Activated gamma-delta T cell treated with anti-CD3 and anti-CD28 coated beads, Interleukin-2, amount 50 U/mL, for 16 hours (primary cell): Measurements from ENCODE around the gene PARD6G.

Source experiments
- DNase-seq: peaks from one replicate; pipeline ENCODE4 v3.0.0-alpha.2; 2020; ENCODE audit warnings: low read depth

The PARD6G gene

GRCh38 chr18:80189531-80189865 is 57.8 kb downstream of the PARD6G start:
- no peak for DNase-seq

DNA sequence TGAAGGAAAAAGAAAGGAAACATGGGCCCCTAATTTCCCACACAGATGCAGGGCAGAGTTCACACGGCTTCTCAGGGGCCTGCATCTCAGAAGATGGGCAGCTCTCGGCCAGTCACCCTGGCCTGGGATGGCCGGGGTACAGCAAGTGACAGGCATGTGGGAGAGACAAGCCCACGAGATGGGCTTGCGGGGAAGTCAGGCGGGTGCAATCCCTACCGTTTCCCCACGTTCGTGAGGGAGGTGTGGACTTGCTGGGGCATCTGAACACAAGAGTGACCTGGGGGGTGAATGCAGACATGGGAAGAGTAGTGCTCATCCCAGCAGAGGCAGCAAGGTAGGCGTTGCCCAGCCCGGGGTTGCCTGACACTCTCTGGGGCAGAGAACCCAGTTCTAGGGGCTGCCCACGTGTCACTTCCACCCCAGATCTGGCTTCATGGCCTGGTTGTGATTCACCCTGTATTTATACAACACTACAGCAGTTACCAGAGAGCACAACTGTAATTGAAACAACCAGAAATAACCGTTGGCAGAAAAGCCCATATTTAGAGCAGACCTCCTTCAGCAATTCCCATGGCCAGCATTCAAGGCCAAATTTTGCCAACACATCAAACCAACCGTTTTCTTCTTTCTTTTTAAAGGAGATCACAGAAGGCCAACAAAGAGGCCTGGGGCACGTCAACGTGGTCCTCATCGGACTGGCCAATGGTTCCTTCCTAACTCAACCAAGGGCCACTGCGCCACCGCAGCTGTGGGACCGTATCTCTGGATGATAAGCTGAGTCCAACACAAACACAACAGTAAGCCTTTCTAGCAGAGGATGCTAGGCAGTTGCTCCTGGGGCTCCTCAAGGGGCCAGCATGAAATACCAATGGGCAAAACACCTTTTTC is 58.4 kb downstream of the PARD6G start:
- DNase-seq, result no peak

GRCh38 chr18:80187956-80188642 is 59.2 kb downstream of the PARD6G start:
- DNase-seq, result no peak

DNA sequence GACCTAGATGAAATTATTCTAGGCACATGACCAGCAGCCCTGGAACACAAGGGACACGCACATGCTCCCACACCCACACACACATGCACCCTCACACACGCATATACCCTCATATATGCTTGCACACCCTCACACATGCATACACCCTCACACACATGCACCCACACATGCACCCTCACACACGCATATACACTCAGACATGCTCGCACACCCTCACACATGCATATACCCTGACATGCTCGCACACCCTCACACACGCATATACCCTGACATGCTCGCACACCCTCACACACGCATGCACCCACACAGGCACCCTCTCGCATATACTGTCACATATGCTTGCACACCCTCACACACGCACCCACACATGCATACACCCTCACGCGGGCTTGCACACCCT is 61.8 kb downstream of the PARD6G start:
- DNase-seq, result no peak

- DNase-seq, result no peak
These were observed 63.0 kb downstream of the PARD6G start for GRCh38 chr18:80184243-80184772.

GRCh38 chr18:80183273-80184050 is 63.9 kb downstream of the PARD6G start:
- DNase-seq, result no peak

DNA sequence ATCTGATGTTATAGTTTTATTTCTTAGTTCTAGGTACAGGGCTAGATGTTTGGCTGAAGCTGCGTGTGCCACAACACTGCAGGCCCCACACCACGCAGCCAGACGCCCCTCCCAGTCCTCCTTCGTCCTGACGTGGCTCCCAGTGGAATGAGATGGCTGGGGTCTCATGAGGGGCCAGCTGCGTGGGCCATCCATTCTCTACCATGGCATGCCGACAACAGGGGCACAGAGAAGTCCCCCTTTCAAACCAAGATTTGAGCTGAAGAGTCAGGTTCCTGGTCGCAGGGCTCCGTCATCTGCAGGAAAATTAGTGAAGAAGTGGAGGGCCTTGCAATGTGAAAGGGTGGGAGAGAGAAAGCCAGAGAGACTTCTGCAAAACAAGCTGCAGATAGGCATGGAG is 64.5 kb downstream of the PARD6G start:
- DNase-seq, result no peak

GRCh38 chr18:80181642-80182461 is 65.5 kb downstream of the PARD6G start:
- no peak for DNase-seq

DNA sequence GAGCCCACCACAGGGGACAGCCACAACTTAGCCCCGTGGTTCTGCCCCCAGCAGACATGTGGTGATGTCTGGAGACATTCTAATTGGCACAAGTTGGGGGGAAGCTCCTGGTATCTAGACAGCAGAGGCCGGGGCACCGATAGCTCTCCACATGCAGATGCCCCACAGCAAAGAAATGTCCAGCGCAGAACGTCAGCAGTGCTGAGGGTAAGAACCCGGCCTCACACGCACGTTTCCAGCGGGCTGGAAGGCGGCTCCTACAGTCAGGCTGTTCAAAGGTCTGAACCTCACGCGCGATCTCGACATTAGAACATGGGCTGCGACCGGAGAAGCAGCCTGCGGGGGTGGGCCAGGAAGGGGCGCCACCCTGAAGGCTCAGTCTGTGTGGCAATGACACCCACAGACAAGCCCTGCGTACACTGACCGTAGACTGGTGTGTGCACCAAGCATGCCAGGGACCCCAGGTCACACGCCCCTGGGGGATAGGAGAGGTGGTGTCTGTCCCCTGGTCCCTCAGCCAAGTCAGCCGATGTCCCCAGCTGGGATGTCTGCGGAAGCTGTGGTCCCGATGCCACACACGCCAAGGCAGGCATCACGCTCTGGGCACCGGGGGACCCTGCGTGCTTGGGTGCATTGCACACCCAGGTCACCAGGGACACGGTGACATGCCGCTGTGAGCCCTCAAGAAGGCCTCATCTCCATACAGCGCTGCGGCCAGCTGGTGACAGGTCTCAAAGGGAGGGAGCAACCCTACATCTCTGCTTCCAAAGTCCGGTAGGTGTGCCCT is 66.3 kb downstream of the PARD6G start:
- DNase-seq, result no peak

DNA sequence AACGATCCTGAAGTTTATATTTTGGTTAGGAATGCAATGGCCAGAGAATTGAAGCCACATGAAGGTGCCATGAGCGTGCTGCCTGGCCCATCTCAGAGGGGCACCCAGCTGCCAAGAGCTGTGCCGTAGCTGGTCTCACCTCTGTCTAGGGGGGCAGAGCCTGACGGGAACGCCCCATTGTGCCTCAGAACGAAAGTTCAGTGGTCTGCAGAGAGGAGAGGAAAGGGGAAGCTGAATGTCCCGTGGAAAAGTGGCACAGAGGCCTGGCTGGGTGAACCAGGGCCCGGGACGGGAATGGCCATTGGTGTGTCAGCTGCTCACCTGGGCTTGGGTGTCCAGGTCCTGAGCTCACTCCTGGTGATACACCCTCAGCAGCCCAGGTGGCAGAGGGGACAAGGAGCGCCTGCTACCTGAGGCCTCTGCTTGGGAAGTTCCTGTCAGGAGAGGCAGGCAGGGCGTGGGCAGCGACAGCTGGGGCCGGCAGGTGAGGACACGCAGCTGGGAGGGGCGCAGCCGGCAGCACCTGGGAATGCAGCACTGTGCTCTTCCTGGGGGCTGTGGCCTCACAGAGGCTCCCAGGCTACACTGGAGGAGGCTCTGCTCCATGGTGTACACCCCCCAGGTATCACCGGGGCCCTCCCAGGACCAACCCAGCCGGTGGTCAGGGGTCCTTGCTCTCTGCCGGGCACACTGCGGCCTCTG is 67.3 kb downstream of the PARD6G start:
- DNase-seq, result no peak

DNA sequence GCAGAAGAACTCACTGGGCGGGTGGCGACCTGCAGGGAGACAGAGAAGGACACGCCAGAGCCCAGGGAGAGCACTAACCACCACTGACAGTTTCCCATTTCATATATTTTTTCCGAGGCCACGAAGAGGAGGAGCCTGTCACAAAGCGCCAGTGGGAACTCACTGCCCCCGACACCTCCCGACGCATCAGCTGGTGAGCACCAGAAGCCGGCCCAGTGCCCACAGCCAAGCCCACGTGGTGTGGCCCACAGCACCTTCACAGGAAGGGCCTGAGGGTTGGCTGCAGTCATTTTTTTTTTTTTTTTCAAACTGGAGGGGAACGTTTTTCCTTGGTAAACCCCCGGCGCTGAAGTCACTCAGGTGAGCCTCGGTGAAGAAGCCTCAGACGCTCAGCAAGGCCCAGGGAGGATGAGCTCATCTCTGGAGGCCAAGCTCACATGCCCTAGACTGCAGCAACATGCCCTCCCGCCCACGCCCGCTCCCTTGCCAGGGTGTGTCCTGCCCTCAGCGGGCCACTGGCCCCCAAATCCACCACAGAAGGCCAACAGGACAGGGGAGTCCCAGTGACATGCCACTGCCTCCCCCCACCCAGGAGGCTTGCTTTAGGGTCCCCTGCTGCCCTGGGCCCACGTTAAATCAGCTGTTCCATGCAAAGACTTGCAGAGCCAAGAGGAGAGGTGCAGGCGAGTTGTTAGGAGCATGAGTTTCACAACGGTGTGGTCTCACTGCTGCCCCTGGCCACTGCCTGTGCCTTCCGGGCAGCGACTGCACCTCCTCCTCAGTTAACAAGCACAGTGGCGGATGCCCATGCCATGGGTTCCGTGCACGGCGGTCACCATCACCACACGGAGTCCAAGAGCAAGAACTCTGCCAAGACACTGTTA is 68.1 kb downstream of the PARD6G start:
- DNase-seq, result no peak

DNA sequence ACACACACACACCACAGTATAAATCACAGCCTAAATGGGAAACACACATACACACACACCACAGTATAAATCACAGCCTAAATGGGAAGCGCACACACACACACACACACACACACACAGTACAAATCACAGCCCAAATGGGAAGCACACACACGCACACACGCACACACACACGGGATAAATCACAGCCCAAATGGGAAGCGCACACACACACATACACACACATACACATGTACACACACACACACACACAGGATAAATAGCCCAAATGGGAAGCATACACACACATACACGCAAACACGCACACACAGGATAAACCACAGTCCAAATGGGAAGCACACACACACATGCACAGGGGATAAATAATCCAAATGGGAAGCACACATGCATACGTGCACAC is 70.2 kb downstream of the PARD6G start:
- no peak for DNase-seq

DNA sequence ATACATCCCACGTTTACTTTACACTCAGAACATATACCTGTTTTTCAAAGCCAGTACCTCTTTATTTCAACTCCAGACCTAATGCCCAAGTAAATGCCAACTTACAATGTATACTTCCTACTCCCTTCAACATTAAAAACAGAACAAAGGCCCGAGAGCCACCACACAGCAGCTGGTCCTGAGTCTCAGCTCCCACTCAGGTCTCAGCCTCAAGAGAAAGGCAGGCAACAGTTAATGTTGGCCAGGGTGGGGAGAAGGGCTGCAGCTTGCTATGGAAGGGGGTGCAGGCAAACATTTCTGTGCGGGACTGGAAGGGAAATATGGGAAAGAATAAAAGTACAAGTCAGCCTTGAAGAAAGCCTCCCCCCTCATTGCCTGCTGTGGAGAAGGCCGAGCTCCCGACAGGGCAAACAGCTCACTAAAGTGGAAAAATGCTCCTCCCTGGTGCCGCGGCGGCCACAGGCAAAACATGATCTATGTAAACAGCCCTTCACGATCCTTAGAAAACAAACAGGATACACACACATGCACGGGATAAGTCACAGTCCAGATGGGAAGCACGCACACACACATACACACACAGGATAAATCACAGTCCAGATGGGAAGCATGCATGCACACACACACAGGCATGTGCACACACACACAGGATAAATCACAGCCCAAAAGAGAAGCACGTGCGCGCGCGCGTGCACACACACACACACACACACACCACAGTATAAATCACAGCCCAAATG is 70.8 kb downstream of the PARD6G start:
- no peak for DNase-seq

- peak; percentile 39 for DNase-seq
These were observed 71.7 kb downstream of the PARD6G start for GRCh38 chr18:80175451-80176204.

DNA sequence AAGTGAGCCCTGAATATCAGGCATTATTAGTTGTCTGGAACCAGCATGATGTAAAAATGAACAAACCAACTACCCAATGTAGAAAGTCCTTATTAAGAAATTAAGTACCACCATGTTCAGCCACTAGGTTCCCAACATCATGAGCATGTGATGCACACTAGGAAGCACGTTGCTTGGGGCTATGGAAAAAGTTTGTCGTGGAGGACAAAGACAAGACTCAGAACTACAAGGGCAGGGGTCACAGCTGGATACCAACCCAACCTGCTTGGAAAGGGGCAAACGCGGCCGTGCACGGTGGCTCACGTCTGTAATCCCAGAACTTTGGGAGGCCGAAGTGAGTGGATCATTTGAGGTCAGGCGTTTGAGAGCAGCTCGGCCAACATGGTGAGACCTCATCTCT is 74.3 kb downstream of the PARD6G start:
- DNase-seq, result no peak

GRCh38 chr18:80172056-80172455 is 75.3 kb downstream of the PARD6G start:
- no peak for DNase-seq

- DNase-seq, result peak; percentile 31
These were observed 76.1 kb downstream of the PARD6G start for GRCh38 chr18:80171054-80171872.
